Astrocyte (in vitro differentiated cells and primary cell): ENCODE results near the gene CDCA5. TPM values are rescaled to one million over a fixed set of nuclear protein-coding genes. Genes with fewer than 3 reads are reported as not detected.

Experiments used
- DNase-seq: peaks from one replicate; pipeline ENCODE4 v3.0.0-alpha.2; 2010; ENCODE audit warnings: low read depth
- FAIRE-seq: peaks from 2 replicates; lab custom pipeline; 2011; peaks lifted over from hg19 to GRCh38; lab: Jason Lieb, UNC
- H2AFZ ChIP-seq: 2 replicates; pipeline ENCODE4 v1.6.0; 2012; ENCODE audit warnings: low read depth, low read length, inconsistent platforms
- H3K27ac ChIP-seq: 2 replicates; pipeline ENCODE4 v1.5.1; 2011; ENCODE audit warnings: low read depth, low read length, inconsistent platforms
- H3K27me3 ChIP-seq: 2 replicates; pipeline ENCODE4 v1.6.0; 2011; ENCODE audit warnings: low read length, inconsistent platforms; ENCODE audit not compliant: insufficient read depth
- H3K36me3 ChIP-seq: 2 replicates; pipeline ENCODE4 v1.5.1; 2011; ENCODE audit warnings: low read length, inconsistent platforms; ENCODE audit not compliant: insufficient read depth
- H3K4me1 ChIP-seq: 2 replicates; pipeline ENCODE4 v1.5.1; 2011; ENCODE audit warnings: low read length, inconsistent platforms; ENCODE audit not compliant: insufficient read depth
- H3K4me2 ChIP-seq: 2 replicates; pipeline ENCODE4 v1.6.0; 2012; ENCODE audit warnings: low read length, inconsistent platforms
- H3K4me3 ChIP-seq: 2 replicates; pipeline ENCODE4 v1.5.1; 2011; ENCODE audit warnings: low read depth, mild to moderate bottlenecking, low read length, inconsistent platforms; ENCODE audit not compliant: insufficient read depth
- H3K79me2 ChIP-seq: 2 replicates; pipeline ENCODE4 v1.6.0; 2012; ENCODE audit warnings: mild to moderate bottlenecking, low read length, inconsistent platforms; ENCODE audit not compliant: insufficient read depth
- H3K9ac ChIP-seq: 2 replicates; pipeline ENCODE4 v1.6.0; 2012; ENCODE audit warnings: mild to moderate bottlenecking, low read length, inconsistent platforms
- H3K9me3 ChIP-seq: 2 replicates; pipeline ENCODE4 v1.5.1; 2012; ENCODE audit warnings: low read depth, mild to moderate bottlenecking, low read length, inconsistent platforms; ENCODE audit not compliant: insufficient read depth
- H4K20me1 ChIP-seq: 2 replicates; pipeline ENCODE4 v1.6.0; 2012; ENCODE audit warnings: low read length, inconsistent platforms; ENCODE audit not compliant: insufficient read depth
- H3K27ac Mint-ChIP-seq: one replicate; pipeline ENCODE4 v1.8.0; 2021; ENCODE audit warnings: mild to moderate bottlenecking, mixed read lengths; ENCODE audit not compliant: unreplicated experiment
- H3K27me3 Mint-ChIP-seq: one replicate; pipeline ENCODE4 v1.8.0; 2021; ENCODE audit warnings: low read depth, mixed read lengths; ENCODE audit not compliant: unreplicated experiment
- H3K36me3 Mint-ChIP-seq: one replicate; pipeline ENCODE4 v1.8.0; 2021; ENCODE audit warnings: low read depth, mixed read lengths; ENCODE audit not compliant: unreplicated experiment
- H3K4me1 Mint-ChIP-seq: one replicate; pipeline ENCODE4 v1.8.0; 2021; ENCODE audit warnings: low read depth, mixed read lengths; ENCODE audit not compliant: unreplicated experiment
- H3K4me3 Mint-ChIP-seq: one replicate; pipeline ENCODE4 v1.8.0; 2021; ENCODE audit warnings: mild to moderate bottlenecking, moderate library complexity, mixed read lengths; ENCODE audit not compliant: unreplicated experiment
- H3K9me3 Mint-ChIP-seq: one replicate; pipeline ENCODE4 v1.8.0; 2021; ENCODE audit warnings: mild to moderate bottlenecking, mixed read lengths; ENCODE audit not compliant: unreplicated experiment
- EZH2 ChIP-seq: IDR thresholded peaks from 2 replicates; pipeline ENCODE4 v1.6.1; 2012; ENCODE audit warnings: mild to moderate bottlenecking, low read length, inconsistent platforms; ENCODE audit not compliant: insufficient read depth
- total RNA-seq: library from RNA; stranded (reverse); gene quantifications from 2 replicates; pipeline ENCODE4 v1.2.1, GENCODE V29; 2021
- TF ChIP-seq, protein P1 (sequence below): IDR thresholded peaks from 2 replicates; pipeline ENCODE4 v1.5.1; 2011; ENCODE audit warnings: low read depth, mild to moderate bottlenecking, inconsistent platforms, low read length, moderate library complexity; ENCODE audit not compliant: insufficient read depth

Gene CDCA5
- total RNA-seq, 1 donor from 2014 or later: 6.3 TPM

DNA sequence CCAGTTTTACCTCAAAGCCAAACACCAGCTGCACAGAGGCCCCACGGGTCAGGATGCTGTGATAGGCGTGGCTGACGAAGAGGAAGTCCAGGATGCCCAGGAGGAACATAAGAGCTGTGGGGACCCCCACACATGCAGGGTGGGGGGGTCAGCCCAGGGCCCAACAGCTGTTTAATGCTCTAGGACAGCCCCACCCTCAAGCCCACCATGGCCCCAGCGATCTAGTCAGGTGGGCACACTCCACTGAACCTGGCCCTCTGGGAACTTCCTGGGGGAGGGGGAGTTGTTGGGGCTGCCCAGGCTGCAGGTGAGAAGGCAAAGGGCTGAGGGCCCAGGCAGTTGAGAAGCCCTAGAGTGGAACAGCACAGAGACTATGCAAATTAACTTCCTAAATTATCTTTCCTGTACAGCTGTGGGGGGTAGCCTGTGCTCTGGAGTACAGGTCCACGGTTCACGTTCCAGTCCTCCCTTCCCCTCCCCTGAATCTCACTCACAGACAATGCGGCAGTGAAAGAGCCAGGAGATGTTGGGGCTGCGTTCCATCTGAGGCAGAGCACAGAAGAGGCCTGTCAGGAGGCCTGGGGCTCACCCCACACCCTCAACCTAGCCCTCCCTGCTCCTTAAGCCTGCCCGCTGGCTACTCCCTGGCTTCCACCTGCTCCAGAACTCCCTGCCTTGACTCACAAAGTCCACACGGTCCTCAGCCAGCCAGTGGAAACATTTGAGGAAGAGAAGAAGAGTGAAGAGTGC lies 48.6 kb upstream of the CDCA5 start:
- Histone ChIP-seq H3K9ac (peak overlapping the region; percentile 98), H3K4me2 (peak overlapping the region; percentile 98), H3K79me2 (peaks cover 38% of the 10 kb centered on the region)

DNA sequence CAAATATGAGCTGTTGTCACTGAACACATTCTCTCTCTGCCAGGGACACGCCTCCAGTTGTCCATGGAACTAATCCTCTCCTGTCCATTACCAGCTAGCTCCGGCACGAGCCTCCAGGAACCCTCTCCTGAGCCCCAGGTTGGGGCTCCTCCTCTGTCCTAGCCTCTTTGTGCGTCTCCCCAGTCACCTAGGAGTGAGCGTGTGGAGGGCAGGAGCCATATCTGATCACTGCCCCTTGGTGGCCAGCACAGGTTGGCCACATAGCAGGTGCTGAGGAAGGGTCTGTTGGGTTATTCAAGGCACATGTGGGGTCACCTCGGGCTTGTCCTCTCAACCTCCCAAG lies 48.0 kb upstream of the CDCA5 start:
- no peaks in the 10 kb centered on the region for H3K9me3 ChIP-seq
- H3K4me3 ChIP-seq: no peak overlapping the region
- H3K4me3 Mint-ChIP-seq: no peak overlapping the region
- DNase-seq: no peak
- peaks cover 13% of the 10 kb centered on the region for H3K4me1 ChIP-seq
- peaks cover 61% of the 10 kb centered on the region for H4K20me1 ChIP-seq
- H3K27ac ChIP-seq: no peak overlapping the region
- H3K9ac ChIP-seq: peak overlapping the region; percentile 2
- H3K9me3 Mint-ChIP-seq: no peaks in the 10 kb centered on the region
- H3K36me3 ChIP-seq: peaks cover 33% of the 10 kb centered on the region
- H2AFZ ChIP-seq: no peak overlapping the region
- TF ChIP-seq EZH2: no peak
- H3K36me3 Mint-ChIP-seq: peaks cover 18% of the 10 kb centered on the region
- H3K27ac Mint-ChIP-seq: no peak overlapping the region
- H3K27me3 ChIP-seq: no peaks in the 10 kb centered on the region
- no peak for FAIRE-seq
- peaks cover 8% of the 10 kb centered on the region for H3K4me1 Mint-ChIP-seq
- no peak overlapping the region for H3K4me2 ChIP-seq
- H3K79me2 ChIP-seq: peaks cover 38% of the 10 kb centered on the region
- H3K27me3 Mint-ChIP-seq: no peaks in the 10 kb centered on the region

More for the DNA sequence above, 48.6 kb upstream of the CDCA5 start:
- no peaks in the 10 kb centered on the region for H3K27me3 ChIP-seq
- peaks cover 60% of the 10 kb centered on the region for H4K20me1 ChIP-seq
- peaks cover 8% of the 10 kb centered on the region for H3K4me1 Mint-ChIP-seq
- H3K36me3 Mint-ChIP-seq: peaks cover 15% of the 10 kb centered on the region
- DNase-seq (no peak), FAIRE-seq (no peak)
- peak overlapping the region; percentile 99 for H3K4me3 Mint-ChIP-seq
- no peaks in the 10 kb centered on the region for H3K9me3 ChIP-seq
- no peak overlapping the region for H3K27ac ChIP-seq
- no peaks in the 10 kb centered on the region for H3K27me3 Mint-ChIP-seq
- H3K9me3 Mint-ChIP-seq: no peaks in the 10 kb centered on the region
- TF ChIP-seq, protein P1, sequence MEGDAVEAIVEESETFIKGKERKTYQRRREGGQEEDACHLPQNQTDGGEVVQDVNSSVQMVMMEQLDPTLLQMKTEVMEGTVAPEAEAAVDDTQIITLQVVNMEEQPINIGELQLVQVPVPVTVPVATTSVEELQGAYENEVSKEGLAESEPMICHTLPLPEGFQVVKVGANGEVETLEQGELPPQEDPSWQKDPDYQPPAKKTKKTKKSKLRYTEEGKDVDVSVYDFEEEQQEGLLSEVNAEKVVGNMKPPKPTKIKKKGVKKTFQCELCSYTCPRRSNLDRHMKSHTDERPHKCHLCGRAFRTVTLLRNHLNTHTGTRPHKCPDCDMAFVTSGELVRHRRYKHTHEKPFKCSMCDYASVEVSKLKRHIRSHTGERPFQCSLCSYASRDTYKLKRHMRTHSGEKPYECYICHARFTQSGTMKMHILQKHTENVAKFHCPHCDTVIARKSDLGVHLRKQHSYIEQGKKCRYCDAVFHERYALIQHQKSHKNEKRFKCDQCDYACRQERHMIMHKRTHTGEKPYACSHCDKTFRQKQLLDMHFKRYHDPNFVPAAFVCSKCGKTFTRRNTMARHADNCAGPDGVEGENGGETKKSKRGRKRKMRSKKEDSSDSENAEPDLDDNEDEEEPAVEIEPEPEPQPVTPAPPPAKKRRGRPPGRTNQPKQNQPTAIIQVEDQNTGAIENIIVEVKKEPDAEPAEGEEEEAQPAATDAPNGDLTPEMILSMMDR: no peak
- peak overlapping the region; percentile 66 for H3K27ac Mint-ChIP-seq
- H2AFZ ChIP-seq: no peak overlapping the region
- H3K4me1 ChIP-seq: peaks cover 13% of the 10 kb centered on the region
- H3K36me3 ChIP-seq: peaks cover 28% of the 10 kb centered on the region
- peak overlapping the region; percentile 3 for H3K4me3 ChIP-seq

GRCh38 chr11:65131417-65131776 lies 47.6 kb upstream of the CDCA5 start:
- peaks cover 37% of the 10 kb centered on the region for H3K36me3 ChIP-seq

More at GRCh38 chr11:65131417-65131776, 47.6 kb upstream of the CDCA5 start:
- Histone ChIP-seq H4K20me1 (peaks cover 64% of the 10 kb centered on the region), H2AFZ (no peak overlapping the region), H3K4me3 (no peak overlapping the region), H3K79me2 (peaks cover 38% of the 10 kb centered on the region), H3K9ac (no peak overlapping the region), H3K9me3 (no peaks in the 10 kb centered on the region), H3K4me2 (no peak overlapping the region), H3K27ac (no peak overlapping the region), H3K4me1 (peaks cover 13% of the 10 kb centered on the region), H3K27me3 (no peaks in the 10 kb centered on the region)
- peaks cover 8% of the 10 kb centered on the region for H3K4me1 Mint-ChIP-seq
- no peak overlapping the region for H3K27ac Mint-ChIP-seq
- no peaks in the 10 kb centered on the region for H3K27me3 Mint-ChIP-seq
- no peaks in the 10 kb centered on the region for H3K9me3 Mint-ChIP-seq
- DNase-seq (no peak), FAIRE-seq (no peak)
- peaks cover 20% of the 10 kb centered on the region for H3K36me3 Mint-ChIP-seq
- H3K4me3 Mint-ChIP-seq: no peak overlapping the region
- no peak for TF ChIP-seq EZH2
- TF ChIP-seq, protein P1: no peak
